Fibroblast of lung (primary cell): Measurements from ENCODE around the gene AKAP14.

Source experiments
- CTCF ChIP-seq, 2 donors: IDR thresholded peaks in 1 of 2; conservative IDR thresholded peaks in 1 of 2; 1 replicate in 1 of 2; 2 replicates in 1 of 2; pipeline ENCODE4 v1.5.1; 2011 to 2012; ENCODE audit warnings: low read length in 2 of 2, control low read depth in 1 of 2, inconsistent platforms in 1 of 2, low read depth in 1 of 2, mild to moderate bottlenecking in 1 of 2
- EZH2 ChIP-seq: IDR thresholded peaks from 2 replicates; pipeline ENCODE4 v1.5.1; 2012; ENCODE audit warnings: low read length, control low read depth, mild to moderate bottlenecking; ENCODE audit errors: missing control alignments

- TF ChIP-seq EZH2 (no peak), CTCF (conservative IDR thresholded peaks at IDR 0.05 in 1 of 2, IDR thresholded peaks at IDR 0.05 in 1 of 2; ENCODE audit: low read depth in 1 of 2, low read length in 2 of 2) (no peak)
Measured at GRCh38 chrX:119880076-119880475, 15.6 kb upstream of the AKAP14 start.
